Caco-2 (cell line): ENCODE results near the gene MVB12B. TPM values are rescaled to one million over a fixed set of nuclear protein-coding genes. Genes with fewer than 3 reads are reported as not detected.

Experiments used
- BruUV-seq: library from RNA; stranded (reverse); fragments of 400-500 nt; replicated peaks from 2 replicates; lab custom pipeline; 2021; lab: Mats Ljungman, UMichigan
- CTCF ChIA-PET: fragments of 300-600 bp; sonication (Branson Sonifier 250); formaldehyde crosslinking; loops from one replicate; lab custom pipeline; 2022; ENCODE audit warnings: antibody characterized with exemption; lab: Charles Lee
- POLR2A ChIA-PET: fragments of 300-600 bp; sonication (Branson Sonifier 250); formaldehyde crosslinking; loops from one replicate; lab custom pipeline; 2022; ENCODE audit warnings: antibody characterized with exemption; lab: Charles Lee
- DNase-seq, 2 experiments: peaks; one replicate each; pipeline versions ENCODE4 v3.0.0 to v3.0.0-alpha.2; 2020 to 2022
- H3K27me3 ChIP-seq: replicated peaks from 2 replicates; pipeline ENCODE4 v1.6.0; 2011; ENCODE audit warnings: low read length; ENCODE audit not compliant: control insufficient read depth, insufficient read depth
- H3K36me3 ChIP-seq: 2 replicates; pipeline ENCODE4 v1.5.1; 2011; ENCODE audit warnings: low read length; ENCODE audit not compliant: control insufficient read depth, insufficient read depth
- H3K4me1 ChIP-seq: fragments of 250-450 bp; sonication (Bioruptor Pico); 2 replicates; pipeline ENCODE4 v1.5.1; 2020; ENCODE audit warnings: mild to moderate bottlenecking
- H3K4me3 ChIP-seq: 2 replicates; pipeline ENCODE4 v1.5.1; 2011; ENCODE audit warnings: low read depth, mild to moderate bottlenecking, control low read depth, low read length
- H3K9me3 ChIP-seq: fragments of 250-450 bp; sonication (Bioruptor Pico); 2 replicates; pipeline ENCODE4 v1.5.1; 2020; ENCODE audit warnings: mild to moderate bottlenecking, moderate library complexity
- H3K27ac Mint-ChIP-seq: one replicate; pipeline ENCODE4 v1.8.0; 2022; ENCODE audit warnings: mixed read lengths; ENCODE audit not compliant: unreplicated experiment
- H3K27me3 Mint-ChIP-seq: one replicate; pipeline ENCODE4 v1.8.0; 2022; ENCODE audit warnings: mixed read lengths; ENCODE audit not compliant: insufficient read depth, unreplicated experiment
- H3K36me3 Mint-ChIP-seq: one replicate; pipeline ENCODE4 v1.8.0; 2022; ENCODE audit warnings: mild to moderate bottlenecking, mixed read lengths; ENCODE audit not compliant: insufficient read depth, unreplicated experiment
- H3K4me1 Mint-ChIP-seq: one replicate; pipeline ENCODE4 v1.8.0; 2022; ENCODE audit warnings: low read depth, mixed read lengths; ENCODE audit not compliant: unreplicated experiment
- H3K4me3 Mint-ChIP-seq: one replicate; pipeline ENCODE4 v1.8.0; 2022; ENCODE audit warnings: mild to moderate bottlenecking, moderate library complexity, mixed read lengths; ENCODE audit not compliant: unreplicated experiment
- H3K9me3 Mint-ChIP-seq: one replicate; pipeline ENCODE4 v1.8.0; 2022; ENCODE audit warnings: mixed read lengths; ENCODE audit not compliant: unreplicated experiment
- CTCF ChIP-seq, 2 experiments: fragments of 200-600 bp in 1 of 2; IDR thresholded peaks; 1 replicate in 1 of 2; 2 replicates in 1 of 2; pipeline versions ENCODE4 v1.5.1 to v1.8.0; 2011 to 2022; ENCODE audit warnings: antibody characterized with exemption in 1 of 2, control low read depth in 1 of 2, inconsistent platforms in 1 of 2, low read depth in 1 of 2, low read length in 1 of 2, mild to moderate bottlenecking in 1 of 2, moderate library complexity in 1 of 2; ENCODE audit not compliant: insufficient read depth in 1 of 2, severe bottlenecking in 1 of 2, unreplicated experiment in 1 of 2
- intact Hi-C: fragments of 100-400 bp; cut with micrococcal nuclease; formaldehyde crosslinking; loops from one replicate; pipeline ENCODE4 v1.10.0; 2022; ENCODE audit not compliant: unreplicated experiment
- total RNA-seq: library from RNA; stranded (reverse); gene quantifications from 2 replicates; pipeline ENCODE4 v1.2.3, GENCODE V29; 2022

MVB12B gene
- total RNA-seq, 1 experiment from 2014 or later = 24.4 TPM

GRCh38 chr9:126532489-126532888 lies 205.9 kb downstream of the MVB12B start:
- no peaks in the 10 kb centered on the region for H3K9me3 Mint-ChIP-seq
- H3K4me1 ChIP-seq = peaks cover 4% of the 10 kb centered on the region; the same call in 1 of the 2 replicates
- H3K9me3 ChIP-seq = no peaks in the 10 kb centered on the region
- no peaks in the 10 kb centered on the region for H3K27me3 ChIP-seq
- no peak overlapping the region for H3K4me3 Mint-ChIP-seq
- POLR2A ChIA-PET = no interaction called here
- no peaks in the 10 kb centered on the region for H3K36me3 Mint-ChIP-seq
- CTCF ChIA-PET = interaction anchor here (0.7 to 1.3 kb wide), 2 partner anchors 13 to 26 kb away, joined by 3 read pairs; no protein-coding TSS in a partner anchor
- no peak overlapping the region for H3K4me3 ChIP-seq
- BruUV-seq = no TSS peak
- no peaks in the 10 kb centered on the region for H3K36me3 ChIP-seq
- H3K27me3 Mint-ChIP-seq = peaks cover 3% of the 10 kb centered on the region
- intact Hi-C loops = no loop called here
- no peak for TF ChIP-seq CTCF (IDR thresholded peaks at IDR 0.05; ENCODE audit: insufficient read depth in 1 of 2, low read depth in 1 of 2, low read length in 1 of 2, severe bottlenecking in 1 of 2, unreplicated experiment in 1 of 2)
- DNase-seq = no peak
- H3K4me1 Mint-ChIP-seq = peaks cover 11% of the 10 kb centered on the region
- no peak overlapping the region for H3K27ac Mint-ChIP-seq

GRCh38 chr9:126532951-126533925 lies 206.6 kb downstream of the MVB12B start:
- no peak overlapping the region for H3K4me3 ChIP-seq
- ChIA-PET POLR2A (no interaction called here), CTCF (interaction anchor here (0.7 to 1.3 kb wide), 2 partner anchors 13 to 25 kb away, joined by 3 read pairs; no protein-coding TSS in a partner anchor)
- Mint-ChIP-seq H3K36me3 (no peaks in the 10 kb centered on the region), H3K4me3 (no peak overlapping the region), H3K4me1 (peaks cover 6% of the 10 kb centered on the region), H3K27ac (no peak overlapping the region), H3K9me3 (no peaks in the 10 kb centered on the region), H3K27me3 (peaks cover 3% of the 10 kb centered on the region)
- no peak for DNase-seq
- no peaks in the 10 kb centered on the region for H3K36me3 ChIP-seq
- H3K27me3 ChIP-seq = no peaks in the 10 kb centered on the region
- H3K4me1 ChIP-seq = no peaks in the 10 kb centered on the region
- no peak for TF ChIP-seq CTCF (IDR thresholded peaks at IDR 0.05; ENCODE audit: insufficient read depth in 1 of 2, low read depth in 1 of 2, low read length in 1 of 2, severe bottlenecking in 1 of 2, unreplicated experiment in 1 of 2)
- BruUV-seq = no TSS peak
- intact Hi-C loops = no loop called here
- no peaks in the 10 kb centered on the region for H3K9me3 ChIP-seq

- Mint-ChIP-seq H3K27me3 (peaks cover 3% of the 10 kb centered on the region), H3K9me3 (no peaks in the 10 kb centered on the region), H3K4me3 (no peak overlapping the region), H3K4me1 (peaks cover 6% of the 10 kb centered on the region), H3K27ac (no peak overlapping the region), H3K36me3 (no peaks in the 10 kb centered on the region)
- ChIA-PET POLR2A (no interaction called here), CTCF (interaction anchor here (1.0 kb wide), 1 partner anchor 24 kb away, joined by 3 read pairs; no protein-coding TSS in a partner anchor)
- no peaks in the 10 kb centered on the region for H3K9me3 ChIP-seq
- H3K4me3 ChIP-seq = no peak overlapping the region
- intact Hi-C loops = no loop called here
- H3K36me3 ChIP-seq = no peaks in the 10 kb centered on the region
- DNase-seq = no peak
- TF ChIP-seq CTCF (IDR thresholded peaks at IDR 0.05; ENCODE audit: insufficient read depth in 1 of 2, low read depth in 1 of 2, low read length in 1 of 2, severe bottlenecking in 1 of 2, unreplicated experiment in 1 of 2) = no peak
- BruUV-seq = no TSS peak
- H3K27me3 ChIP-seq = no peaks in the 10 kb centered on the region
- H3K4me1 ChIP-seq = no peaks in the 10 kb centered on the region
Measured at GRCh38 chr9:126533926-126534310, 207.3 kb downstream of the MVB12B start.
